GM12801 (cell line): ENCODE data around the gene CCL19.

Experiments used
- CTCF ChIP-seq: IDR thresholded peaks from one replicate; pipeline ENCODE4 v1.5.1; 2011; ENCODE audit warnings: control low read depth; ENCODE audit not compliant: insufficient read length; ENCODE audit errors: extremely low read depth

CCL19 gene

DNA sequence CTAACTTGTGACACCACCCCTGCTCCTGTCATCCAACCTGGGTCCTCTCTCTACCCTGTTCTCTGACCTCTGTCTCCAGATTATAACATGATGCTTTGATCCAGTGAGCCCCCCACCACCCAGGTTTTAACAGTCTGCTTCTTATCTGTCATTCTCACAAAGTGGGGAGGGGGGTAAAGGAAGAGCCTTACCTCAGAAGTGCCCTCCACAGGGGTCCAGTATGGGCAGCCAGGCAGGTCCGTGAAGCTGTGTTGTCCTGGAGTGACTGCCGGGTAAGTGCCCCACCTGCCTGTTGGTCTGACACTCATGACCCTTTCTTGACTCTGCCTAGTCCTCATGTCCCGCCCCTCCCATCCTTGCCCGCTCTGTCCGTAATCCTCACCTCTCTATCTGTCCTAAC lies 35.7 kb downstream of the CCL19 start:
- no peak for TF ChIP-seq CTCF

GRCh38 chr9:34654323-34655051 lies 36.6 kb downstream of the CCL19 start:
- TF ChIP-seq CTCF = no peak

GRCh38 chr9:34653151-34654072 lies 37.7 kb downstream of the CCL19 start:
- no peak for TF ChIP-seq CTCF

- TF ChIP-seq CTCF = no peak
Observed at GRCh38 chr9:34652602-34653000, 38.5 kb downstream of the CCL19 start.

DNA sequence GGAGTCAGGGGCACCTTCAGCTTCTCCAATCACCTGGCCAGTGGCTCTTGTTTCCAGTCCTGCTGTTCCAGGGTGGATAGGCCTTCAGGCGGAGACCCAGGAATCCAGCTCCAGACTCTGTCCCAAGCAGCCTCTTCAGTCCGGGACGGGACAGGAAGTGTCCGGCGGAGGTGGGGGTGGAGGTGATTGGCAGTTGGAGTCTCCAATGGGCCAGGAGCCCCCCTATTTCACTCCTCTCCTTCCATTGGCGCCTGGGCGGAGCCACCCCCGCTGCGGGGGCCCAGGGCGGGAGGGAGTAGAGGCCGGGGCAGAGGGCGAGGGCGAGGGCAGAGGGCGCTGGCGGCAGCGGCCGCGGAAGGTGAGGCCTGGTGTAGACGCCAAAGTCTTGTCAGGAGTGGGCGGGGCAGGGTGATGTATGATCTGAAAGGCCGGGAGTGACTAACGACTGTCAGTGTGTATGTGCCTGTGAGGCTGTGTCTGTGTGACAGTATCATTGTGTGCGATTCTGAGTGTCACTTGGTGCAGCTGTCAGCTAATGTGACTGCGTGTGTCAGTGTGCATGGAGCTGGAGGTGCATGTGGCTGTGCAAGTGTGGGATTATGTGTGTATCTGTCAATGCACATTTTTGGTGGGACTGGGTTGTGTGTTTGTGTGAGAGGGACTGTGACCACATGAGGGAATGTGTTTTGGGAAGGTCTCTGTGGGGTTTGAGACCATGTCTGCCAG lies 39.0 kb downstream of the CCL19 start, which contains the start of gene IL11RA:
Gene IL11RA, plus strand, starts transcription at position 310 of the 726 bp plus-strand sequence. CDS start 3,033 bp downstream, outside the sequence.
- TF ChIP-seq CTCF = no peak

DNA sequence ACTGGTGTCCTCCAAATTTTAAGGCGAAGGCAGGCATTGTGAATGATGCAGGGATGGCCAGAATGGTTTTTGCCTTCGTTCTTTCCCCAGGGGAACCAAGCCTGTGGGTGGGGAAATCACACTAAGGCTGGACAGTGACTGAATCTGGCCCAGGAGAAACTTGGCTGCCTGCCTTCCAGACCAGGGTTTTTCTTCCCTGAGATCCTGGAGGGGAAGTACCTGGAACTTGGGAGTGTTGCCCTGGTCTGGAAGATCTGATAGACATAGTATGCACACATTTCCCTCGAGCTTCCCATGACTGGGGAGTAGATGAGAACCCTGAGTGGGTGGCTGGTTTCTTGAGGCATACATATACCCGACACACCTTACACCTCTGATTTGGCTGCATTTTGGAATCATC lies 39.8 kb downstream of the CCL19 start:
- no peak for TF ChIP-seq CTCF

DNA sequence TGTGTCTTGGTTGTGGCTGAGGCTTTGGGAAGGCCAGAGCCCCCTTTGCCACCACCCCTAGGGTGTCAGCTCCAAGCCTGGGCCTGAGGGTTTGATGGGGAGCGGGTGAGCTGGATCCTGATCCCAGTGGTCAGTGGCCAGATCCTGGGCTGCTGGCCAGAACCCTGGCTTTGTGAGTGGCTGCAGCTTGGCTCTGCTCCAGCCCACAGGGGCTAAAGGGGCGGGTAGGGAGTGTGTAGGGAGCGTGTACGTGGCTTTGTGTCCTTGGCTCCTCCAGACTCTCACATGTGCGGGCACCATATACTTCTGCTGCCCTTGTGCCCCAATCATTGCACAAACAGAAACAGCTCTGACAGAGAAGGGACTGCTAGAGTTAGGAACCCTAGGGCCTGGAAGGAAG lies 40.3 kb downstream of the CCL19 start:
- TF ChIP-seq CTCF = no peak
